ENCODE measurements around the gene STPG4.

The STPG4 gene

GRCh38 chr2:47088371-47089082, 66.6 kb downstream of the STPG4 start (continued):
- TF ChIP-seq ZNF488 (tag by site-specific recombination; IDR thresholded peaks at IDR 0.05) = no peak

- no peaks in the 10 kb centered on the region for H3K4me1 ChIP-seq (ENCODE audit: control insufficient read depth, insufficient read depth, low read length)
- no peaks in the 10 kb centered on the region for H3K36me3 ChIP-seq (ENCODE audit: control insufficient read depth in 2 of 2, insufficient read depth in 1 of 2, low read length in 2 of 2)
- H3K27ac ChIP-seq (ENCODE audit: extremely low read depth, low read depth, low read length) = no peak overlapping the region
- CTCF ChIA-PET = interaction anchor here (0.5 to 1.7 kb wide), 5 partner anchors 8 to 1491 kb away, joined by 3 to 6 read pairs (median 3); no protein-coding TSS in a partner anchor
- H3K4me3 ChIP-seq (ENCODE audit: low read depth, low read length) = no peak overlapping the region
- TF ChIP-seq ZNF394 (tag by site-specific recombination; IDR thresholded peaks at IDR 0.05; ENCODE audit: borderline replicate concordance) = no peak
- TF ChIP-seq ZNF221 (tag by site-specific recombination; IDR thresholded peaks at IDR 0.05; ENCODE audit: borderline replicate concordance) = no peak
- no peaks in the 10 kb centered on the region for H3K9me3 ChIP-seq (ENCODE audit: control insufficient read depth, insufficient read depth, low read depth, low read length)
- POLR2A ChIA-PET = no interaction called here
Observed at GRCh38 chr2:47087051-47087450, 68.1 kb downstream of the STPG4 start.

- ChIA-PET POLR2A (no interaction called here), CTCF (interaction anchor here (0.5 to 1.0 kb wide), 3 partner anchors 9 to 1491 kb away, joined by 3 to 4 read pairs (median 3); no protein-coding TSS in a partner anchor)
- Histone ChIP-seq H3K9me3 (ENCODE audit: control insufficient read depth, insufficient read depth, low read depth, low read length) (no peaks in the 10 kb centered on the region), H3K4me3 (ENCODE audit: low read depth, low read length) (no peak overlapping the region), H3K27ac (ENCODE audit: extremely low read depth, low read depth, low read length) (no peak overlapping the region), H3K4me1 (ENCODE audit: control insufficient read depth, insufficient read depth, low read length) (no peaks in the 10 kb centered on the region), H3K36me3 (ENCODE audit: control insufficient read depth in 2 of 2, insufficient read depth in 1 of 2, low read length in 2 of 2) (no peaks in the 10 kb centered on the region)
- no peak for TF ChIP-seq SP2 (tag by site-specific recombination; IDR thresholded peaks at IDR 0.05)
- TF ChIP-seq ZBTB20 (tag by site-specific recombination; IDR thresholded peaks at IDR 0.05) = peak; percentile 42; the same call in 1 of the 2 replicates
- no peak for TF ChIP-seq HIC1 (tag by site-specific recombination; IDR thresholded peaks at IDR 0.05)
- TF ChIP-seq SP7 (tag by site-specific recombination; IDR thresholded peaks at IDR 0.05) = peak; percentile 80
- no peak for TF ChIP-seq ZNF610 (tag by site-specific recombination; IDR thresholded peaks at IDR 0.05; ENCODE audit: borderline replicate concordance)
- TF ChIP-seq ZNF623 (tag by site-specific recombination; IDR thresholded peaks at IDR 0.05) = no peak
- no peak for TF ChIP-seq ATF2 (tag by site-specific recombination; IDR thresholded peaks at IDR 0.05; ENCODE audit: low read depth)
Observed at GRCh38 chr2:47086571-47086970, 68.5 kb downstream of the STPG4 start.

- H3K27ac ChIP-seq (ENCODE audit: extremely low read depth, low read depth, low read length) = no peak overlapping the region
- H3K4me1 ChIP-seq (ENCODE audit: control insufficient read depth, insufficient read depth, low read length) = no peaks in the 10 kb centered on the region
- no peaks in the 10 kb centered on the region for H3K9me3 ChIP-seq (ENCODE audit: control insufficient read depth, insufficient read depth, low read depth, low read length)
- CTCF ChIA-PET = interaction anchor here (1.0 kb wide), 1 partner anchor 9 kb away, joined by 3 read pairs; no protein-coding TSS in a partner anchor
- POLR2A ChIA-PET = no interaction called here
- no peak overlapping the region for H3K4me3 ChIP-seq (ENCODE audit: low read depth, low read length)
- H3K36me3 ChIP-seq (ENCODE audit: control insufficient read depth in 2 of 2, insufficient read depth in 1 of 2, low read length in 2 of 2) = no peaks in the 10 kb centered on the region
- TF ChIP-seq ZNF530 (tag by site-specific recombination; IDR thresholded peaks at IDR 0.05; ENCODE audit: low read depth) = no peak
- TF ChIP-seq ZNF514 (tag by site-specific recombination; IDR thresholded peaks at IDR 0.05) = no peak
- no peak for TF ChIP-seq ZNF623 (tag by site-specific recombination; IDR thresholded peaks at IDR 0.05)
- no peak for TF ChIP-seq ZNF148 (tag by site-specific recombination; IDR thresholded peaks at IDR 0.05; ENCODE audit: borderline replicate concordance)
- TF ChIP-seq BCL6B (tag by site-specific recombination; IDR thresholded peaks at IDR 0.05) = no peak
- no peak for TF ChIP-seq ZNF658 (tag by site-specific recombination; IDR thresholded peaks at IDR 0.05)
- no peak for TF ChIP-seq ZNF610 (tag by site-specific recombination; IDR thresholded peaks at IDR 0.05; ENCODE audit: borderline replicate concordance)
- no peak for TF ChIP-seq MZF1 (tag by site-specific recombination; IDR thresholded peaks at IDR 0.05; ENCODE audit: borderline replicate concordance)
- TF ChIP-seq ZNF76 (tag by site-specific recombination; IDR thresholded peaks at IDR 0.05; ENCODE audit: borderline replicate concordance, low read depth) = no peak
Observed at GRCh38 chr2:47086054-47086471, 69.0 kb downstream of the STPG4 start.

Measured in HEK293 (cell line).